T-helper 17 cell (primary cell): ENCODE measurements around the gene SAV1. TPM values are rescaled to one million over a fixed set of nuclear protein-coding genes. Genes with fewer than 3 reads are reported as not detected.
"Not testable (repeated sequence)": the region's sequence is repeated elsewhere in the genome, so short reads cannot be mapped to it uniquely, and the experiment has no call there.

Experiments
- ATAC-seq: fragments of 150-1000 bp; cut with Tn5 transposase; 2 replicates; pipeline ENCODE4 v1.10.0; 2021; ENCODE audit warnings: mild to moderate bottlenecking, moderate library complexity
- DNase-seq, 3 donors: peaks; one replicate each; pipeline versions ENCODE4 v3.0.0 to v3.0.0-alpha.2; 2020 to 2021
- H3K9me3 ChIP-seq: one replicate; pipeline ENCODE4 v1.7.0; 2013; ENCODE audit warnings: low read length, mild to moderate bottlenecking; ENCODE audit not compliant: control insufficient read depth, poor library complexity, severe bottlenecking
- H3K27ac Mint-ChIP-seq: one replicate; pipeline ENCODE4 v1.8.0; 2022; ENCODE audit warnings: mild to moderate bottlenecking, moderate library complexity, mixed read lengths
- H3K27me3 Mint-ChIP-seq: one replicate; pipeline ENCODE4 v1.8.0; 2022; ENCODE audit warnings: mixed read lengths
- H3K36me3 Mint-ChIP-seq: one replicate; pipeline ENCODE4 v1.8.0; 2022; ENCODE audit warnings: low read depth, mixed read lengths
- H3K4me1 Mint-ChIP-seq: one replicate; pipeline ENCODE4 v1.8.0; 2022; ENCODE audit warnings: mild to moderate bottlenecking, mixed read lengths
- H3K4me3 Mint-ChIP-seq: one replicate; pipeline ENCODE4 v1.8.0; 2022; ENCODE audit warnings: mild to moderate bottlenecking, moderate library complexity, mixed read lengths
- total RNA-seq, 4 donors: library from RNA in 2 of 4; stranded (reverse) in 2 of 4; gene quantifications; one replicate each; pipeline ENCODE4 v1.2.3 and lab custom pipeline; 2022 to 2026

The SAV1 gene
- total RNA-seq, 2 donors from 2014 or later = 8.1 to 18.5 TPM

- no peak for ATAC-seq
- no peak for DNase-seq
- H3K27me3 Mint-ChIP-seq = no peaks in the 10 kb centered on the region
Measured at GRCh38 chr14:50656776-50657175, 11.3 kb downstream of the SAV1 start.

GRCh38 chr14:50649691-50650090, 18.4 kb downstream of the SAV1 start:
- peaks cover 9% of the 10 kb centered on the region for H3K4me1 Mint-ChIP-seq
- no peak overlapping the region for H3K27ac Mint-ChIP-seq
- peaks cover 5% of the 10 kb centered on the region for H3K36me3 Mint-ChIP-seq
- H3K9me3 ChIP-seq = no peaks in the 10 kb centered on the region
- DNase-seq (no peak), ATAC-seq (no peak)
- no peak overlapping the region for H3K4me3 Mint-ChIP-seq
- H3K27me3 Mint-ChIP-seq = no peaks in the 10 kb centered on the region

More at GRCh38 chr14:50656776-50657175, 11.3 kb downstream of the SAV1 start:
- Mint-ChIP-seq H3K4me1 (peaks cover 19% of the 10 kb centered on the region), H3K36me3 (peaks cover 5% of the 10 kb centered on the region), H3K27ac (no peak overlapping the region), H3K4me3 (no peak overlapping the region)
- no peaks in the 10 kb centered on the region for H3K9me3 ChIP-seq

GRCh38 chr14:50647753-50648152, 20.4 kb downstream of the SAV1 start:
- no peak overlapping the region for H3K4me3 Mint-ChIP-seq
- no peaks in the 10 kb centered on the region for H3K9me3 ChIP-seq
- no peak for ATAC-seq
- peaks cover 5% of the 10 kb centered on the region for H3K4me1 Mint-ChIP-seq
- H3K27me3 Mint-ChIP-seq = no peaks in the 10 kb centered on the region
- no peak for DNase-seq
- peaks cover 5% of the 10 kb centered on the region for H3K36me3 Mint-ChIP-seq
- H3K27ac Mint-ChIP-seq = no peak overlapping the region

- DNase-seq = no peak
- Mint-ChIP-seq H3K4me1 (peaks cover 4% of the 10 kb centered on the region), H3K36me3 (peaks cover 2% of the 10 kb centered on the region), H3K27ac (no peak overlapping the region), H3K27me3 (no peaks in the 10 kb centered on the region), H3K4me3 (no peak overlapping the region)
- ATAC-seq = no peak
- no peaks in the 10 kb centered on the region for H3K9me3 ChIP-seq
Measured at GRCh38 chr14:50647282-50647681, 20.8 kb downstream of the SAV1 start.

GRCh38 chr14:50635141-50635540, 33.0 kb downstream of the SAV1 start:
- DNase-seq (no peak), ATAC-seq (no peak)
- Mint-ChIP-seq H3K4me1 (no peaks in the 10 kb centered on the region), H3K27ac (no peak overlapping the region), H3K27me3 (no peaks in the 10 kb centered on the region), H3K36me3 (peaks cover 3% of the 10 kb centered on the region), H3K4me3 (no peak overlapping the region)
- no peaks in the 10 kb centered on the region for H3K9me3 ChIP-seq

GRCh38 chr14:50633954-50634353, 34.2 kb downstream of the SAV1 start:
- H3K27ac Mint-ChIP-seq = no peak overlapping the region

GRCh38 chr14:50631408-50631821, 36.7 kb downstream of the SAV1 start:
- Mint-ChIP-seq H3K4me3 (no peak overlapping the region), H3K27ac (no peak overlapping the region), H3K4me1 (no peaks in the 10 kb centered on the region), H3K27me3 (no peaks in the 10 kb centered on the region), H3K36me3 (no peaks in the 10 kb centered on the region)
- ATAC-seq (no peak), DNase-seq (no peak)
- no peaks in the 10 kb centered on the region for H3K9me3 ChIP-seq

More at GRCh38 chr14:50633954-50634353, 34.2 kb downstream of the SAV1 start:
- no peaks in the 10 kb centered on the region for H3K9me3 ChIP-seq
- H3K27me3 Mint-ChIP-seq = no peaks in the 10 kb centered on the region
- H3K4me1 Mint-ChIP-seq = no peaks in the 10 kb centered on the region
- no peaks in the 10 kb centered on the region for H3K36me3 Mint-ChIP-seq
- DNase-seq (no peak), ATAC-seq (no peak)
- H3K4me3 Mint-ChIP-seq = no peak overlapping the region

GRCh38 chr14:50624947-50625346, 43.2 kb downstream of the SAV1 start:
- H3K27me3 Mint-ChIP-seq, H3K4me1 Mint-ChIP-seq, H3K9me3 ChIP-seq, DNase-seq, H3K27ac Mint-ChIP-seq, ATAC-seq, H3K4me3 Mint-ChIP-seq, H3K36me3 Mint-ChIP-seq: not testable (repeated sequence)

- H3K9me3 ChIP-seq = no peaks in the 10 kb centered on the region
- H3K4me1 Mint-ChIP-seq = no peaks in the 10 kb centered on the region
- H3K4me3 Mint-ChIP-seq = no peak overlapping the region
- DNase-seq (no peak), ATAC-seq (no peak)
- H3K27me3 Mint-ChIP-seq = no peaks in the 10 kb centered on the region
- no peak overlapping the region for H3K27ac Mint-ChIP-seq
- H3K36me3 Mint-ChIP-seq = peaks cover 2% of the 10 kb centered on the region
Measured at GRCh38 chr14:50624447-50624846, 43.7 kb downstream of the SAV1 start.

GRCh38 chr14:50622978-50623377, 45.1 kb downstream of the SAV1 start:
- Mint-ChIP-seq H3K36me3 (peaks cover 2% of the 10 kb centered on the region), H3K27ac (no peak overlapping the region), H3K27me3 (no peaks in the 10 kb centered on the region), H3K4me1 (no peaks in the 10 kb centered on the region), H3K4me3 (no peak overlapping the region)
- DNase-seq (no peak), ATAC-seq (no peak)
- H3K9me3 ChIP-seq = no peaks in the 10 kb centered on the region

GRCh38 chr14:50620341-50620740, 47.8 kb downstream of the SAV1 start:
- no peaks in the 10 kb centered on the region for H3K9me3 ChIP-seq
- H3K4me3 Mint-ChIP-seq = no peak overlapping the region
- DNase-seq (no peak), ATAC-seq (no peak)
- no peaks in the 10 kb centered on the region for H3K4me1 Mint-ChIP-seq
- no peaks in the 10 kb centered on the region for H3K27me3 Mint-ChIP-seq
- H3K36me3 Mint-ChIP-seq = peaks cover 3% of the 10 kb centered on the region
- H3K27ac Mint-ChIP-seq = no peak overlapping the region

- DNase-seq = no peak
Measured at GRCh38 chr14:50619569-50620141, 48.5 kb downstream of the SAV1 start.

GRCh38 chr14:50616275-50616674, 51.8 kb downstream of the SAV1 start:
- H3K27me3 Mint-ChIP-seq = peaks cover 6% of the 10 kb centered on the region
- no peaks in the 10 kb centered on the region for H3K9me3 ChIP-seq
- H3K36me3 Mint-ChIP-seq = peaks cover 3% of the 10 kb centered on the region
- H3K27ac Mint-ChIP-seq = no peak overlapping the region
- no peak overlapping the region for H3K4me3 Mint-ChIP-seq
- ATAC-seq (no peak), DNase-seq (no peak)
- H3K4me1 Mint-ChIP-seq = no peaks in the 10 kb centered on the region

More at GRCh38 chr14:50619569-50620141, 48.5 kb downstream of the SAV1 start:
- H3K4me1 Mint-ChIP-seq = no peaks in the 10 kb centered on the region
- peak; percentile 42 for ATAC-seq
- H3K36me3 Mint-ChIP-seq = peaks cover 3% of the 10 kb centered on the region
- H3K9me3 ChIP-seq = no peaks in the 10 kb centered on the region
- H3K4me3 Mint-ChIP-seq = no peak overlapping the region
- H3K27ac Mint-ChIP-seq = no peak overlapping the region
- H3K27me3 Mint-ChIP-seq = no peaks in the 10 kb centered on the region

- H3K36me3 Mint-ChIP-seq = peaks cover 3% of the 10 kb centered on the region
- ATAC-seq = no peak
- H3K27me3 Mint-ChIP-seq = peaks cover 11% of the 10 kb centered on the region
- H3K9me3 ChIP-seq = no peaks in the 10 kb centered on the region
- no peak overlapping the region for H3K4me3 Mint-ChIP-seq
- no peak overlapping the region for H3K27ac Mint-ChIP-seq
- no peak for DNase-seq
- no peaks in the 10 kb centered on the region for H3K4me1 Mint-ChIP-seq
Measured at GRCh38 chr14:50615552-50615951, 52.6 kb downstream of the SAV1 start.
